Measurements from ENCODE around the gene WHRN.

WHRN gene

DNA sequence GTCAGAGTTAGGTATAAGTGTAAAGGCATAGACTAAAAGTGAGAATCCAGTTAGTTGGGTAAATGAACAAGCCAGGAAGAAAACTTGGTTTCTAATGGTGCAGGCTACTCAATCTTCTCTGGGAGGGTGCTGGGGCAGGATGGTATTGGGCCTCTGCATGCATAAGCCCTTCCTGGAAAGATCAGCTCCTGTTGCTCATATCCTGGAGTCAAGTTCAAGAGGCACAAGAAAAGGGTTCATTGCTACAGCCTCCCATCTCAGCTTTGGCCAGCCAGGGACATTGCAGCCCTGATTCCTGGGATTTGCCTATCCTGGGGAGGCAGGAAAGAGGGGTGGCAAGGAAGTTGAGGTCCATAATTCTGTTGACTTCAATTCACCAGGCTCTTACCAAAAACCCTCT is 41.6 kb upstream of the WHRN start:
- POLR2A ChIA-PET = no interaction called here
- H3K4me3 ChIP-seq (ENCODE audit: low read depth, low read length) = no peak overlapping the region
- CTCF ChIA-PET = interaction anchor here (1.1 to 1.3 kb wide), 2 partner anchors 18 to 46 kb away, joined by 3 read pairs; no protein-coding TSS in a partner anchor
- DNase-seq (ENCODE audit: low read depth, low spot score) = no peak
- TF ChIP-seq, protein P1, sequence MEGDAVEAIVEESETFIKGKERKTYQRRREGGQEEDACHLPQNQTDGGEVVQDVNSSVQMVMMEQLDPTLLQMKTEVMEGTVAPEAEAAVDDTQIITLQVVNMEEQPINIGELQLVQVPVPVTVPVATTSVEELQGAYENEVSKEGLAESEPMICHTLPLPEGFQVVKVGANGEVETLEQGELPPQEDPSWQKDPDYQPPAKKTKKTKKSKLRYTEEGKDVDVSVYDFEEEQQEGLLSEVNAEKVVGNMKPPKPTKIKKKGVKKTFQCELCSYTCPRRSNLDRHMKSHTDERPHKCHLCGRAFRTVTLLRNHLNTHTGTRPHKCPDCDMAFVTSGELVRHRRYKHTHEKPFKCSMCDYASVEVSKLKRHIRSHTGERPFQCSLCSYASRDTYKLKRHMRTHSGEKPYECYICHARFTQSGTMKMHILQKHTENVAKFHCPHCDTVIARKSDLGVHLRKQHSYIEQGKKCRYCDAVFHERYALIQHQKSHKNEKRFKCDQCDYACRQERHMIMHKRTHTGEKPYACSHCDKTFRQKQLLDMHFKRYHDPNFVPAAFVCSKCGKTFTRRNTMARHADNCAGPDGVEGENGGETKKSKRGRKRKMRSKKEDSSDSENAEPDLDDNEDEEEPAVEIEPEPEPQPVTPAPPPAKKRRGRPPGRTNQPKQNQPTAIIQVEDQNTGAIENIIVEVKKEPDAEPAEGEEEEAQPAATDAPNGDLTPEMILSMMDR (IDR thresholded peaks at IDR 0.05; ENCODE audit: insufficient read depth, low read length, missing control alignments) = no peak

DNA sequence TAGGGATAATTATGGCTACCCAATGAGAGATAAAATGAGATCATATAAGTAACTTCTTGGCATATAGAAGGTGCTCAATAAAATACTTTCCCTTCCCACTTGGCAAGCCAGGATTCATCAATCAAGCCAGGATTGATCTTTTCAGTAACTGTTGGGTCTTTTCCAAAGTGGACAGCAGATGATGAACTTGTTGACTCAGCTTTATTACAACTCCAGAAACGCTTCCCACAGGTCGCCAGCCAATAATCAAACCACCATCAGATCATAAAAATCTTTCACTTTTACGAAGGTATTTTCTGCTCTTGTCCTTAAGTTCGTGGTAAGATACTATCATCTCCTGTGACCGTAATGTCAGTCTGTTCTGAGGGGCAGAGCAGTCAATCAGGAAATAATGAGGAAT is 39.8 kb upstream of the WHRN start:
- TF ChIP-seq, protein P1 (IDR thresholded peaks at IDR 0.05; ENCODE audit: insufficient read depth, low read length, missing control alignments) = no peak
- POLR2A ChIA-PET = no interaction called here
- CTCF ChIA-PET = interaction anchor here (1.1 kb wide), 1 partner anchor 58 kb away, joined by 3 read pairs; no protein-coding TSS in a partner anchor
- DNase-seq (ENCODE audit: low read depth, low spot score) = no peak
- H3K4me3 ChIP-seq (ENCODE audit: low read depth, low read length) = no peak overlapping the region

DNA sequence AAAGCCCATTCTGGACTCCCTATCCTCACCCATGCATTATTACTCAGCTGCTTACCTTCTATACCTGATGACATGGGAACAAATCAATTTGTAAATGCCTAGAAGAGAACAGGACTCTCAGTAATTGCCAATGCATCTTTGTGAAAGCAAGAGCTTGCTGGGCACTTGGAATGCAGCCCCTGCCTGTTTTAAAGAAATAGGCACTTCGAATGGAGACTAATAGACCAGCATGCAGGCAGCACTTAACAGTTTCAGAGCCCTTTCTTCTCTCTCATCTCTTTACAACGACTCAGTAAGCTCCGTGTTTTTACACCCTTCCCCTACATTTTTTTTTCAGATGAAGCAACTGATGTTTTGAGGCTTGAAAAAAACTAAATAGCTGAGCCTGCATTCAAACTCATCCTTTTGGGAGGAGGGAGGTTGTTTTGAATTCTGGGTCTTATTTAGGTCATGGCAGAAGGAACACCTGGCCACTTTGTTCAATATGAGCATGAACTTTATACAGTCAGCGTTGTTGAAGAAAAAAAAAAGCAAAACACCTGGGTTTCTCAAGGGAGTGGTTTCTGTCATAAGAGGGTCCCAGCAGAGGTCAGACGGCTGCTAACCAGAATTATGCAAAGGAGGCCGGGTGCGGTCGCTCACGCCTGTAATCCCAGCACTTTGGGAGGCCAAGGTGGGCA is 34.6 kb upstream of the WHRN start:
- CTCF ChIA-PET = interaction anchor here (1.3 kb wide), 1 partner anchor 14 kb away, joined by 4 read pairs; no protein-coding TSS in a partner anchor
- no peak overlapping the region for H3K4me3 ChIP-seq (ENCODE audit: low read depth, low read length)
- no peak for DNase-seq (ENCODE audit: low read depth, low spot score)
- POLR2A ChIA-PET = no interaction called here
- TF ChIP-seq, protein P1 (IDR thresholded peaks at IDR 0.05; ENCODE audit: insufficient read depth, low read length, missing control alignments) = no peak

DNA sequence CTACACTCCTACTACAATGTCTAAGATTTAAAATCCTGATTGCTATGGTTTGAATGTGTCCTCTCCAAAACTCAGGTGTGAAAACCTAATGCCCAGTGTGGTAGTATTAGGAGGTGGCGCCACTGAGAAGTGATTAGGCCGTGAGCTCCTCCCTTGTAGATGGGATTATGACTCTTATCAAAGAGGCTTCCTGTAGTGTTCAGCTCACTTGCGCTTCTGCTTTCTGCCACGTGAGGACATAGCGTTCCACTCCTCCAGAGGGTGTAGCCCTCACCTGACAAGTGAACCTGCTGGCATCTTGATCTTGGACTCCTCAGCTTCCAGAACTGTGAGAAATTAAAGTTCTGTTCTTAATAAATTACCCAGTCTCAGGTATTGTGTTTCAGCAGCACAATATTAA is 33.0 kb upstream of the WHRN start:
- DNase-seq (ENCODE audit: low read depth, low spot score) = no peak
- ChIA-PET CTCF (interaction anchor here (1.2 kb wide), 1 partner anchor 50 kb away, joined by 3 read pairs; no protein-coding TSS in a partner anchor), POLR2A (no interaction called here)
- no peak overlapping the region for H3K4me3 ChIP-seq (ENCODE audit: low read depth, low read length)
- TF ChIP-seq, protein P1 (IDR thresholded peaks at IDR 0.05; ENCODE audit: insufficient read depth, low read length, missing control alignments) = no peak

DNA sequence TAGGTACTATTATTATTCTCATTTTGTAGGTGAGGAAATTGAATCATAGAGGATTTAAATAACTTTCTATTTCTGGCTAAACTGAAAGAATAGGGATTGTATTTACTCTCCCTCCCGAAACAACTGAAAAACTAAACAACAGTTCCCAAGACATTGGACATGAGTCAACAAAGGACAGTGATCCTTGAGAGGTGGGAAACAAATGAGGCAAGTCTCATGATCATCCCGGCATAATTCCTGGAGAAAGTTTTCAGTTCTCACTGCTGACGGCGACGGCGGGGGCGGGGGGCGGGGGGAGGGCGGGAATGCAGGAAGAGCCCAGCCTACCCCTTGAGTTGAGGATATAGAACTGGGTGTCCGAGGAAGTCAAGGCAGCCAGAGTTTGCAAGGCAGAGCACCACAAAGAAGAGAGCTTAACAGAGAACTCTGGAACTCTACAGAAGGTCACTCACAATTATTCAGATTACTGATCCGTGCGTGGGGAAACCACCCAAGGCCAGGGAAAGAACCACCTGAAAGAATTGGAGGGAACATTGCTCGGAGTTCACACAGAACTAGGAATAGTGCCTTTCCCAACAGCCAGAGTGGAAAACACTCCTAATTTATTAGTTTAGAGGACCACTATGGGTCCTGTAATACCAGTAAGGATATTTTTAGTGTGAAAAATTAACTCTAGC is 27.4 kb upstream of the WHRN start:
- ChIA-PET POLR2A (no interaction called here), CTCF (interaction anchor here (0.7 to 2.0 kb wide), 6 partner anchors 10 to 45 kb away, joined by 3 to 5 read pairs (median 3); no protein-coding TSS in a partner anchor)
- TF ChIP-seq, protein P1 (IDR thresholded peaks at IDR 0.05; ENCODE audit: insufficient read depth, low read length, missing control alignments) = no peak
- no peak for DNase-seq (ENCODE audit: low read depth, low spot score)
- no peak overlapping the region for H3K4me3 ChIP-seq (ENCODE audit: low read depth, low read length)

DNA sequence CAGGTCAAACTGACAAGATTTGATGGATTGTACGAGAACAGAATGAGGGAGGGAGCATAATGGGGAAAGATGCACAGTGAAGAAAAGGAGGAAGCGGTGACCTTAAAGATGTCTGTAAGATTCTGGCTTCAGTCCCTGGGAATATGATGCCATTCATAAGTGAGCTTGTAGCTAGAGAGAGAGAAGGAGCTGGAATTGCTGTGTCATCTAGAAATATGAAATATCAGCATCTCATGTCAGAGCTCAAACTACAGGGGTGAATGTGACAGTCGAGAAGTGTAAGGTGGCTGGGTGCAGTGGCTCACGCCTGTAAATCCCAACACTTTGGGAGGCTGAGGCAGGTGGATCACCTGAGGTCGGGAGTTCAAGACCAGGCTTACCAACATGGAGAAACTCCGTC is 24.0 kb upstream of the WHRN start:
- DNase-seq (ENCODE audit: low read depth, low spot score) = no peak
- POLR2A ChIA-PET = interaction anchor here (0.8 kb wide), 1 partner anchor 22 kb away, joined by 3 read pairs; no protein-coding TSS in a partner anchor
- CTCF ChIA-PET = interaction anchor here (0.9 kb wide), 1 partner anchor 18 kb away, joined by 3 read pairs; no protein-coding TSS in a partner anchor
- TF ChIP-seq, protein P1 (IDR thresholded peaks at IDR 0.05; ENCODE audit: insufficient read depth, low read length, missing control alignments) = no peak
- no peak overlapping the region for H3K4me3 ChIP-seq (ENCODE audit: low read depth, low read length)

All from AG04449 (cell line).